NCI-H510A treated with DMSO at 0.1 percent for 48 hours (cell line): ENCODE data around the gene NINL.

Experiments used
- DNase-seq: peaks from one replicate; lab custom pipeline; 2025; lab: John Stamatoyannopoulos, UW

The NINL gene

GRCh38 chr20:25461786-25462545 is 123.4 kb downstream of the NINL start:
- DNase-seq: no peak

- DNase-seq: no peak
Measured at GRCh38 chr20:25461281-25461650, 124.1 kb downstream of the NINL start.

GRCh38 chr20:25460566-25461280 is 124.6 kb downstream of the NINL start:
- no peak for DNase-seq

GRCh38 chr20:25459916-25460535 is 125.3 kb downstream of the NINL start:
- DNase-seq: no peak

- no peak for DNase-seq
Measured at GRCh38 chr20:25459111-25459830, 126.1 kb downstream of the NINL start.

- DNase-seq: no peak
Measured at GRCh38 chr20:25457886-25458680, 127.2 kb downstream of the NINL start.

- DNase-seq: no peak
Measured at GRCh38 chr20:25454153-25454900, 131.0 kb downstream of the NINL start.

GRCh38 chr20:25453035-25453810 is 132.1 kb downstream of the NINL start:
- no peak for DNase-seq

GRCh38 chr20:25452333-25452732 is 133.0 kb downstream of the NINL start:
- DNase-seq: no peak

- no peak for DNase-seq
Measured at GRCh38 chr20:25447671-25448070, 137.7 kb downstream of the NINL start.

GRCh38 chr20:25444556-25444955 is 140.8 kb downstream of the NINL start:
- no peak for DNase-seq

- DNase-seq: no peak
Measured at GRCh38 chr20:25439328-25439727, 146.0 kb downstream of the NINL start.

- DNase-seq: no peak
Measured at GRCh38 chr20:25437153-25437581, 148.2 kb downstream of the NINL start.

GRCh38 chr20:25424536-25424935 is 160.8 kb downstream of the NINL start:
- DNase-seq: no peak

GRCh38 chr20:25422032-25422431 is 163.3 kb downstream of the NINL start:
- no peak for DNase-seq

GRCh38 chr20:25421102-25421501 is 164.2 kb downstream of the NINL start:
- no peak for DNase-seq

- no peak for DNase-seq
Measured at GRCh38 chr20:25418776-25419175, 166.6 kb downstream of the NINL start.

GRCh38 chr20:25408890-25409289 is 176.4 kb downstream of the NINL start:
- no peak for DNase-seq

- no peak for DNase-seq
Measured at GRCh38 chr20:25408170-25408547, 177.2 kb downstream of the NINL start.
